Osteocyte (in vitro differentiated cells): ENCODE measurements around the gene FGD5. TPM values are rescaled to one million over a fixed set of nuclear protein-coding genes. Genes with fewer than 3 reads are reported as not detected.

Experiments used
- DNase-seq: peaks from one replicate; pipeline ENCODE4 v3.0.0; 2021; ENCODE audit warnings: mixed read lengths; ENCODE audit not compliant: unreplicated experiment; ENCODE audit errors: extremely low spot score
- H3K27ac Mint-ChIP-seq: one replicate; pipeline ENCODE4 v1.8.0; 2021; ENCODE audit warnings: mild to moderate bottlenecking, mixed read lengths; ENCODE audit not compliant: unreplicated experiment
- H3K27me3 Mint-ChIP-seq: one replicate; pipeline ENCODE4 v1.8.0; 2021; ENCODE audit warnings: mixed read lengths; ENCODE audit not compliant: unreplicated experiment
- H3K36me3 Mint-ChIP-seq: one replicate; pipeline ENCODE4 v1.8.0; 2021; ENCODE audit warnings: mixed read lengths; ENCODE audit not compliant: unreplicated experiment
- H3K4me1 Mint-ChIP-seq: one replicate; pipeline ENCODE4 v1.8.0; 2021; ENCODE audit warnings: mixed read lengths; ENCODE audit not compliant: unreplicated experiment
- H3K4me3 Mint-ChIP-seq: one replicate; pipeline ENCODE4 v1.8.0; 2021; ENCODE audit warnings: mild to moderate bottlenecking, moderate library complexity, mixed read lengths; ENCODE audit not compliant: unreplicated experiment
- H3K9me3 Mint-ChIP-seq: one replicate; pipeline ENCODE4 v1.8.0; 2021; ENCODE audit warnings: mixed read lengths; ENCODE audit not compliant: unreplicated experiment
- CTCF ChIP-seq: fragments of 200-600 bp; sonication (generic); IDR thresholded peaks from 2 replicates; pipeline ENCODE4 v1.5.0; 2021; ENCODE audit warnings: antibody characterized with exemption, mild to moderate bottlenecking, moderate library complexity
- total RNA-seq: library from RNA; stranded (reverse); gene quantifications from 2 replicates; pipeline ENCODE4 v1.2.1, GENCODE V29; 2021

FGD5 gene
- total RNA-seq, 1 donor from 2014 or later: not detected

- H3K9me3 Mint-ChIP-seq: no peaks in the 10 kb centered on the region
- no peak for DNase-seq
- H3K27ac Mint-ChIP-seq: no peak overlapping the region
- no peak overlapping the region for H3K4me3 Mint-ChIP-seq
- H3K4me1 Mint-ChIP-seq: no peaks in the 10 kb centered on the region
- H3K27me3 Mint-ChIP-seq: peaks cover 35% of the 10 kb centered on the region
- no peaks in the 10 kb centered on the region for H3K36me3 Mint-ChIP-seq
- no peak for TF ChIP-seq CTCF
Measured at GRCh38 chr3:14847613-14848541, 29.1 kb downstream of the FGD5 start.

- Mint-ChIP-seq H3K27ac (no peak overlapping the region), H3K27me3 (peaks cover 35% of the 10 kb centered on the region)
- no peak for DNase-seq
Measured at GRCh38 chr3:14848906-14849305, 30.1 kb downstream of the FGD5 start.

GRCh38 chr3:14849638-14850230 lies 31.0 kb downstream of the FGD5 start:
- TF ChIP-seq CTCF: no peak

More at GRCh38 chr3:14848906-14849305, 30.1 kb downstream of the FGD5 start:
- no peaks in the 10 kb centered on the region for H3K9me3 Mint-ChIP-seq
- H3K4me3 Mint-ChIP-seq: no peak overlapping the region
- H3K36me3 Mint-ChIP-seq: no peaks in the 10 kb centered on the region
- no peak for TF ChIP-seq CTCF
- no peaks in the 10 kb centered on the region for H3K4me1 Mint-ChIP-seq

GRCh38 chr3:14852058-14852594 lies 33.4 kb downstream of the FGD5 start:
- TF ChIP-seq CTCF: no peak
- H3K9me3 Mint-ChIP-seq: peaks cover 9% of the 10 kb centered on the region
- H3K4me3 Mint-ChIP-seq: no peak overlapping the region
- H3K27ac Mint-ChIP-seq: no peak overlapping the region
- no peak for DNase-seq
- peaks cover 33% of the 10 kb centered on the region for H3K27me3 Mint-ChIP-seq
- H3K4me1 Mint-ChIP-seq: no peaks in the 10 kb centered on the region
- H3K36me3 Mint-ChIP-seq: no peaks in the 10 kb centered on the region

More at GRCh38 chr3:14849638-14850230, 31.0 kb downstream of the FGD5 start:
- Mint-ChIP-seq H3K27me3 (peaks cover 38% of the 10 kb centered on the region), H3K4me3 (no peak overlapping the region), H3K4me1 (no peaks in the 10 kb centered on the region), H3K27ac (no peak overlapping the region), H3K36me3 (no peaks in the 10 kb centered on the region), H3K9me3 (no peaks in the 10 kb centered on the region)
- no peak for DNase-seq

GRCh38 chr3:14852717-14853116 lies 34.0 kb downstream of the FGD5 start:
- Mint-ChIP-seq H3K36me3 (no peaks in the 10 kb centered on the region), H3K4me3 (no peak overlapping the region), H3K27me3 (peaks cover 31% of the 10 kb centered on the region), H3K4me1 (no peaks in the 10 kb centered on the region), H3K9me3 (peaks cover 9% of the 10 kb centered on the region), H3K27ac (no peak overlapping the region)
- TF ChIP-seq CTCF: no peak
- no peak for DNase-seq
